HG03039 (cell line): Measurements from ENCODE around the gene SLC48A1.

Experiments
- ATAC-seq: cut with Tn5 transposase; IDR thresholded peaks from one replicate; pipeline ENCODE4 v1.9.1; 2021; ENCODE audit warnings: mild to moderate bottlenecking, moderate library complexity; ENCODE audit not compliant: unreplicated experiment

The SLC48A1 gene

DNA sequence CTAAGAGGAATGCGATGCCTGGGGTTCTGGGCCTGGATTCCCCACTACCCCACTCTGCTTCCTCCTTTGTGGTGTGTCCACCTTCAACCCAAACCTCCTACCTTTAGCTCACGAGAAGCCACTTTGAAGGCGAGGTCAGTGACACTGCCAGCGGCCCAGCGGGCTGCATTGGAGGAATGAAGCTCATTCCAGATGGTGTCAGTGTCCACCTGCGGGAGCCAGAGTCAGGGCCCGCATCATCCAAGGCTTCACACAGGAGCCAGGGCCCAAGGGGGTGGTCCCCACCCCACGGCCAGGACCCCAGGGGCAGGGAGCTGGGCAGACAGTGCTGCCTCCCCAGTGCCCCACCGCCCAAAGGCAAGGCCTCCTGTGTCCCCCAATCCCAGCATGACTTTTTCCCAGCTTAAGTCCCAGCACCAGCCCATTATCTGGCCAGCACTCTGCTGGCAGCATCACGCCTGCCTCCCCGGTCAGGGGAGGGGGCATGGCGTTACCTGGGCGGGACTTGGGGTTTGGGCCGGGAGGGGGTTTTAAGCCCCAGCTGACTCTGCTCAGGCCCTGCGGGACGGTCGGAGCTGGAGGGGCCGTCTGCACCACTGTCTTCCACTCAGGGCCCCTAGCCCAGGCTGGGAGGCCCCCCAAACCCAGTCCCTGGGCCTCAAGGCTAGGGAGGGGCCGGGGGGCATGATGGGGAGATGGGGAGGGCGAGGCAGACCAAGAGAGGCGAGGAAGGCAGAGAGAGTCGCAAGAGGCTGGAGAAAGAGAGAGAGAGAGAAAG lies 16.9 kb downstream of the SLC48A1 start:
- ATAC-seq: no peak

DNA sequence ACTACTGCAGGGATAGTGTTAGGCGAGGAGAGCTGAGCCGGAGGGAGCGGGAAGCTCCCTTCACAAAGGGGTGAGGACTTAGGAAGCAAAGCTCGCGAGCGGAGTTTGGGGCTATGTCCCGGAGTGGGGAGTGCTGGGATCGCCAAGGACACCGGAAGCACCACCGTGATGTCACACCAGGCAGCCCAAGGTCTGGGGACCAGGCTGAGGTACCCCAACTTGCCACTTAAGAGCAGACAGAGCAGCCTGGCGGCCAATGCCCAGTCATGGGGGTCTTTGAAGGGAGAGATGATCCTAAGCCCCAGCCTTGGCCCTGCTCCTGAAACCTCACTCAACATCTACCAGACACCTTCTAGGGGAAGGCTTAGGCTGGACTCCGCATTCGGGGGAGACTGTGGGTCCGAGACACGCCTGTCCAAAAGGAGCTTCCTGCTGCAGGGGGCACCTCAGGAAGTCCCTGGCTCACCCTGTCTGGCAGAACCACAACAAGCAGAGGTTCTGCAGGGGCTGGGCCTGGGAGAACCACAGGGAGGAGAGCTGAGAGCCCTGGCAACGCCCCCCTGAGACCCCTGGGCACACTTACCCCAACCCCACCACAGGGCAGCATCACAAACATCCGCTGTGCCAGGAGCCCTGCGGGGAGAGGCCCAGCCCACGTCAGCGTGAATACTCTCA lies 17.8 kb downstream of the SLC48A1 start:
- no peak for ATAC-seq

DNA sequence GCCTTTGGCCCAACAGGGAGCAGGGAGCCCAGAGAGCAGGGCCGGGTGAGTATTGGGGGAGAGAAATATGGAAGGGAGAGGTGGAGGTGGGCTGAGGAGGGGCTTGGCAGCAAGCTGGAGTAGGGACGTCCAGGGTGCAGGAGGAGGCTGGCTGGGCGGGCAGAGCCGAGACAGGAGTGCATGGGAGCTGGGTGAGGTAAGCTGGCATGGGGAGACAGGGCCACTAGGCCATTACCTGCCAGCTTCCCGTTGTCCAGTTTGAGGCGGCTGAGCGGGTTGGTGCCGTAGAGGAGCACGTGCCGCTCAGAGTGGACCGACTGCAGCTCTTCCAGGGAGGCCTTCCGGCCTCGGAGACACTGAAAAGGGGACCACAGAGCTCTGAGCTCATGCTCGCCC lies 18.3 kb downstream of the SLC48A1 start:
- ATAC-seq: no peak

DNA sequence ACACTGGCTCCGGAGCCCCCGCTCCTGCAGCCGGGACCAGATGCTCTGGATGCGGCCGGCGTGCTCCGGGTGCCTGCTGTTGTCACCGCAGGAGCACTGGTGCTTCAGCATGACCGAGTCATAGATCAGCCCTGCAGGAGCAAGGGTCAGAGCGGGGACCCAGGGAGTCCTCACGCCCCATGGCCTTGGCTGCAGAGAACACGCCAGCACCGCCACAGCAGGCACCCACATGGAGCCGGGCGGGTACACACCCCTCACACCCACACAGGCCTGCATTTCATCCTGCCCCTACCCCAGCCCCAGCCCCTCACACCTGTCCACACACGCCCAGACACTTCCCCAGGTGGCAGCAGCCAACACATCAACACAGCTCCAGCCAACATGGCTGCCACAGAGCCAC lies 18.8 kb downstream of the SLC48A1 start:
- no peak for ATAC-seq

DNA sequence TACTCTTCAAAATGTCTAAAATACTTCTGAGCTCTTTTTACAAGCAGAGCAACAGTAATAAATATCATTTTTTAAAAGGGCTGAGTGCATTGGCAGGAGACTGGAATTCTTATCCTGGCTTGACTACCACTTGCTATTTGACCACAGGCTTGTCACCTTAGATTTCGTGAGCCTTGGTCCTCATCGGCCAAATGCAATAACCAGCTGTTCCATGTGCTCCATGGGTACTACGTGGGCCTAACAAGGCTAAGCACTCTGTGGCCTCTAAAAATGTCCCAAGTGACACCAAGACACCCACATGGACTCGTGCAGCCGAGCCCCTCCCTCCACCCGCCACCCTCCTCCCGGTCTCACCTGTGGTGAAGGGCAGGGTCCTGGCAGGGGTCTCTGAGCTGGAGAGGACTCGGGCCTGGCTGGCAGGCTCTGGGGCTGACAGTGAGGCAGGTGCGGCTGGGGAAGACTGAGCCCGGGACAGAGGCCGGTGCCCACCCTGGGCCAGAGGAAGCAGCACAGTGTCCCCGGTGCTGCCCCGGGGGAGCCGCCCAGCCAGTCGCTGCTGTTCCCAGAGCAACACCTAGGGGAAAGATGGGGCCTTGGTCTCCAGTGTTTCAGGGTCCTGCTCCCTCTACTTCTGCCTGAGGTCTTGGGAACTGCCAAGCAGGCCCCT lies 20.1 kb downstream of the SLC48A1 start:
- ATAC-seq: no peak

DNA sequence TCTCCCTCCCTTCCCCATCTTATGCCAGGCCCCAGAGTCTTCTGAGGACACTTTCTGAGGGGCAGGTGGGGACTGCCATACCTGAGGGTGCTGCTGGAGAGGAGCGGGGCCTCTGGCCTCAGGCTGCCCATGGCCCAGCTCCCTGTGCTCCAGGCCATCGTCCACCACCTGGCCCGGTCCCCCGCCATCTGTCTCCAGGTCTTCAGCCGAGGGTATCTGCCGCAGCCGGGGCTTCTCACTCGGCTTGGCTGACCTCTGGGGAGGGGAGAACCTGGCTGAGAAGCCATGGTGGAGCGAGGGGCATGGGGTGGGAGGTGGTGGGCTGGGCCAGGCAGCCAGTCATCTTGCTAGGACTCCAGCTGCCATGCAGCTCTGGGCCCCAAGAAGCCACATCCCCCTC lies 21.6 kb downstream of the SLC48A1 start:
- ATAC-seq: no peak

DNA sequence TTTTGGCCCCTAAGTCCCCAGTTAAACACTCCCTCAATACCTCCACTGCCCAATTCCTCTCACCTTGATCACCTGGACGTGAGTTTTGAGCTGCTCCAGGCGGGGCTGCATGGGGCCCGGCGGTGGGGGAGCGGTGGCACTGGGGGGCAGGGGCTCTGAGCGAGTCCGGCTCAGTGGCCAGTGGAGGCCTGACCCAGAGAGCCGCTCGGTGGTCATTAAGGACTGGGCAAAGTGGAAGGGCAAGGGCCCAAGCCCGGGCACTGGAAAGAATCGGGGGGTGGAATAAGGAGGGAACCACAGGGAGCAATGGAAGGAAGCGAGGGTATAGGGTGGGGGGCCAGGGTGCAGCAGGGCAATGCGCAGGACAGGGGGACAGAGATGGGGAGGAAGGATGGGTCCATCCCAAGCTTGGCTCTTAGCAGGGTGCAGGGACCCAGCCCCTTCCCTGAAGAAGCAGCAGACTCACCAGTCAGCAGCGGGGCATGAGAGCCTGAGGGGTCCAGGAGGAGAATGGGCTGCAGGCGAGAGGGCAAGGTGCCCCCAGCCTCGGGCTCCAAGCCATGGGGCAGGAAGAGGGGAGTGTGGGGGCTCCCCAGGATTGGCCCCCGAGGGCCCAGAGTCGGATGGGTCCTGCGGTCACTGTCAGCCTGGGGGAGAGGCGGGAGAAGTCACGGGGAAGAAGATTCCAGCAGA lies 22.2 kb downstream of the SLC48A1 start:
- no peak for ATAC-seq

DNA sequence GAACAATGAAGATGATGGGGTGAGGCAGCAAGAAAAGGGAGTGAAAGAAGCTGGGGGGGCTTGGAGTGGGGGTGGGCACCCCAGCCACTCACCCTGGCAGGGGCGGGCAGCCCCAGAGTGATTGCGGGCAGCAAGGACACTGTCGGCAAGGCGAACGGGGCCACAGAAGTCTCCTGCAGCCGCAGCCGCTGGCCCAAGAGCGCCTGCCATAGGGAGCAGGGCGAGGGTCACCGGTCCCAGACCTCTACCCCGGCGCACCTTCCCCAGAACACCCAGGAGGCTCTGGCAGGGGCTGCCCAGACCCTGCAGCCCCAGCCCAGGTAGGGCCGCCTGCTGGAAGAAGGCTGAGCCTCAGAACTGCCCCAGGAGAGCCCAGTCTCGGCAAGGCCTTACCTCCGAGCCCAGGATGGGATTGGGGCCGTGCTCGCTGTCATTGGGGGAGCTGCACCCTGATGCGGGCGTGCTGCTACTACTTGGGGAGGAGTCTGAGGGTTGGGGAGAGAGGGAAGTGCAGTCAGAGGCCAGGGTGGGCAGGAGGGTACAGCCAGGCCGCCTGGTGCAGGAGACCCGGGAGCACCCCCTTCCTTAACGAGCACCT lies 22.9 kb downstream of the SLC48A1 start:
- no peak for ATAC-seq

DNA sequence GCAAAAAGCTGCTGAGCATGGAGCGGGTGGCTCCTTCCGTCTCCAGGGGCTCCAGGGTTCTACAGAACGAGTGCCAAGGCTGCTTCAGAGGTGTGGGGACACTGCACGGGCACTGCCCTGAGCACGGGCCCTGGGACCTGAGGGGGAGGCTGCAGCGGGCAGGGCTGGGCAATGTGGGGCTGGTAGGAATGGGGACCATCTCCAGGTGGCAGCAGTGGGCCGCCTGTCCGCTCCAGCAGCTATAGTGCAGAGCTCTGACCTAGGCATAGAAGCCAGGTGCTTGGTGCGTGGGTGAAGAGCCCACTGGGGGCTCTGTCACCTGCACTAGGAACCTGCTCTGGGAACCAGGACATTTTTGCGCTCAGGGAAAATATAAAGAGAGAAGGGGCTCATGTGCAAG lies 24.4 kb downstream of the SLC48A1 start:
- peak; percentile 53 for ATAC-seq

DNA sequence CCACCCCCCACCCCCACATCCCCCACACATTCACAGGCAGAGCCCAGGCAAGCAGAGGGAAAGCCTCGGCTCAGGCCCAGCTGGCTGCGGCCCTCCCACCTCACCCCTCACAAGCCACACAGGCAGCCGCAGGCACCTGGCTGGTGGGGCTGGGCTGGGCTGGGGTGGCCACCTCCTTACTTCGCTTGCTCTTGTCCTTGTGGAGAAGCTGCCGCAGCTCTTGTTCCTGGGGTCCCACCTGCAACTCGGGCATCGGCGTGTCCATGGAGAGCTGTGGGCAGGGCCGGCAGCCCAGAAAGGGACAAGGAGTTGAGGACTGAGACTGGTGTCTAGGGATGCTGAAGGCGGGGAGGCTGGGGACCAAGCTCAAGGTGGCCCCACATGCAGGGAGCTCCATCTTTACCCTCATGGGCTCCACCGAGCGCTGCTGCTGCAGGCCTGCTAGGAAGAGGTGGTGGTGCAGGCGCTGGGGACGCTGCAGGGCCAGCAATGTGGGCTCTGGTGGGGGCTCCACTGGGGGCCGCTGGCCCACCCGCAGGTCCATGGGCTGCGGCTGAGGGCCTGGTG lies 25.4 kb downstream of the SLC48A1 start:
- no peak for ATAC-seq

DNA sequence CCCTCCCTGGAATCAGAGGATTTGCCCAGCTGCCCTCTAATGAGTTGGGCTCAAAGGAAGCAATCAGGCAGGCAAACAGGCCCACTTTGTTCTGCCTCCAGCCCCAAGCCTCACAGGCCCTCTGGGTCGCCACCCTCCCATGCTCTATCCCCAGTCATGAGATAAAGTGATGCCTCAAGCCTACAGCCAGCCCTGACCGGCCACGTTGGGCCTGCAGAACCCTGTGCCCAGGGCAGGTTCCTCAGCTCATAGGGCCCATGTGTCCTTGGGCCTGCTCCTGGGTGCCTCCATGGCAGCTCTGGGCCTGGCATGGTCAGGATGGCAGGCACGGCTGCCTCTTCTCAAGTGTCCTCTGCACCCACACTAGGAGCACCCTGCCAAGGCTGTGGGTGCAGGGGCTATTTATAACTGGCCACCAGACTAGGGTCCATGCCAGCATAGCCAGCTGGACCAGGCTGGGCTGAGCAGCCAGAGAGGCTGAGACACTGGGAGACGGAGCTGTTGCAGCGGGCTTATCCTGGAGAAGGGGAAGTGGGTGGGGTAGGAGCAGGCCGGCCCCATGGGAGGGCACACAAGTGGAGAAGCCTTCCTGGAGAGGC lies 26.4 kb downstream of the SLC48A1 start:
- no peak for ATAC-seq

DNA sequence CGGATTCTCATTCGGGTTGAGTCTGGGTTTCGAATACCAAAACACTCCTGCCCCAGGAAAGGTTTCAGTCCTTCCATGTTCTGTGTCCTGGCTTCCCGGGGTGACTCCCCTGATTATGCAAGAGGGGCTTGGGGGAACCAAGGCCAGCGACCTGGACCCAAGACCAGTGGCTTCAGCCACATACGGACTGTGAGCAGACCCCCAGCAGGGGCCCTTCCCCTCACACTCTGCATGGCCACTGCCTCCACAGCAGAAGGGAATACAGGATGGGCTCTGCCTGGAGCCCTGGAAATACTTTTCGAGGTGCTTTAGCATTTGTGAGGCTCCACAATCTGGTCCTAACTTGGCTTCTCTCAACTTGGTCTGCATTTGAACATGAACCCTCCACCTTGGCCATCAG lies 27.5 kb downstream of the SLC48A1 start:
- ATAC-seq: no peak

DNA sequence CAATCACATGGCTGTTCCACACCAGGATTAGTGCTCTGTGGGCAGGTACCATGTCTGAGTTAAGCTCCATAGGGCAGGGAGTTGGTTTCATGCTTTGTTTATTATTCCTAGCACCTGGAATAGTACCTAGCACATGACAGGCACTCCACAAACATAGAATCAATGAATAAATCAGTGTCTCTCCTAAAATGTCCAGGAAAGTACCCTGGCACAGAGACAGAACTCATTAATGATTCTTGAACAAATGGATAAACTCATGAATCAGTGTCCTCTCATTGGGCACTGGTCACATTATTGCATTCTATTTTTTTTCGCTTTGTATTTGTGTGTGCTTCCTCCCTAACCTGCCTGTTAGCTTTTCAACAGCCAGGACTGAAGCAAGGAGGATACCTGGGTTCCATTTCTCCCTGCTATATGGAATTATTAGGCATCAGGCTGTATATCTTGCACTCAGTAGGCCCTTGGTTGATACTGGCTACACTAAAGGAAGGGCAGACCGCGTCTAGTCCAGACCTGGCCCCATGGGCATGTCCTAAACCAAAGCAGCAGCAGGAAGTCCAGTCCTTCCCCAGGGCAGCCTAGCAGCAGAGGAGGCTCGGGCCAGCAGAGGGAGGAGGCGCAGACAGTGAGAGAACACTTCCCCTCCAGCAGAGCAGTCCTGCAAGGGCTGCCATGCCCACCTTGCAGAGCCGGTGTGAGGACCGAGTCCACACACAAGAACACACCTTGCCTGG lies 28.3 kb downstream of the SLC48A1 start:
- ATAC-seq: no peak

DNA sequence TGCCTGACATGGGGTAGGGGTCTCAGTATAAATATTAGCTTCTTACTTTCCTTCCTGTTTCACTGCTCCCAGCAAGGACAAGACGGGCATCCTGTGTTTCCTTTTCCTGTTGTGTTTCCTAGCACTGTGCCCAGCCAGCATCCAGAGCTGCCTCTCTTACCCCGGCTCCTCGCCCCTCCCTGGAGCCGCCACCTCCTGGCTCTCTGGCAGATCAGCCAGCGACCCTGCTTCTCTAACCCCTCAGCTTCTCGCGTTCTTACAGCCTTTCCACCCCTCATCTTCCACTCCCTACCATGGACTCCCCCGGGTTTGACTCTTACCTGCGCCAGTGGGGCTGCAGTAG lies 28.8 kb downstream of the SLC48A1 start:
- no peak for ATAC-seq

DNA sequence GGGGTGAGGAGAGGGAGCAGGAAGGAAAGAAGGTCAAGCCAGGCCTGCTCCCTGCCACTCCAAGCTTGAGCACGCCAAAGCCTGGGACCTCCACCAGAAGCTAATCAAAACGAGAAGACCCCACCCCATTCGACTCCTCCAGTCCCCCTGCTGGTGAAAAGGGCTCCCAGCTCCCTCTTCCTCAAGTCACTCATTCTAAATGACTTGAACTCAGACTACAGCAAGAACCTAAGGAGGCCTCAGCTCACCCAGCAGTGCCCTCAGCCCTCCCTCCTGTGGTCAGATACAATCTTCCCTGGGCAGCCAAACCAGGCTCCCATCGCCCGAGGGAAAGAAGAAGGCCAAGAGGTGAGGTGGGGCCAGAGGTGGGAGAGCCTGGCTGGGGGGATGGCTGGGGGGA lies 29.3 kb downstream of the SLC48A1 start:
- ATAC-seq: no peak

DNA sequence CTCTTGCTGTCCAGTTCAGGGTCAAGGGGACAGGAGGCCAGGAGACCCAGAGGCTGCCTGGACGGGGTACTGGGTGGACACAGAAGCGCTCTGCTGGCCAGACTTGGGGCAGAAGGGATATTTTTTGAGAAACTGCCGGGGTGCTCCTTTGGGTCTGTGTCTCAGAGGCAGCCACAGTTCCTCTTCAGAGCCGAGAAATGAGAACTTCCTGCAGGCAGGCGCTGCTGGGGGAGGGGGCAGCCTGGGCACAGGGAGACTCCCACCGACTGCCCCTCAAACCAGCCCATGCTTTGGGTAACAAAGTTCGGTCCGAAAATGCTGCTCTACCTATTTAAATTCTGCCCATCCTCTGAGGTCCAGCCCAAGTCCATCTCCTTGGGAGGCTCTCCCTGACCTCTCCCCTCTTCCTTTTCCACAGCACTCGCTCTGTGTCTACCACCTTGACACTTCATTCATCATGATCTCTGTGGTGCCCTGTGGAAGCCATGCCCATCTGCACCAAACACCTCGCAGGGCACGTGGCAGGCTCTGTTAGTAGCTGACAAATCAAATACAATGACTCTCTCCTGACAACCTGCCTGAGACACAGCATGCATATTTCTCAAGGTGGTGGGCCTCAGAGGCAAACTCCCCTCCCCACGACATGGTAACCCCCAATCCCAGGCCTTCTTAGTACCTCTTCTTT lies 30.3 kb downstream of the SLC48A1 start:
- ATAC-seq: no peak

DNA sequence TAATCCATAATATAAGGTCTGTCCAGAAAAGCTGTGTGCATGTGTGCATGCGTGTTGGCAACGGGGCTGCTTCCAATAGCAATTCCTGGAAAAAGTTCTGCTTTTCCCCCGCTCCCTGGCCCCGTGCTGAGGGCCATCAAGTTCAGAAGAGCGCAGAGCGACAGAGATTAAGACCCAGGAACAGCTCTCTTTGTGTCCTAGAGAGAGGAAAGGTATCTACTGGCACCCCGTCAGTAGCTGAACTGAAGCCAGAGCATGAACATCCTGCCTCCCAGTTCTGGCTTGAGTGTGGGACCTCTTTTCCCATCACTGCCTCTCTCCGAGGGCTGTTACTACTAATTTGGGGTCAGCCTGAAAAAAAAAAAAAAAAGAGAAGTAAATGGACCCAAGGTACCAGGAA lies 31.1 kb downstream of the SLC48A1 start:
- ATAC-seq: no peak

DNA sequence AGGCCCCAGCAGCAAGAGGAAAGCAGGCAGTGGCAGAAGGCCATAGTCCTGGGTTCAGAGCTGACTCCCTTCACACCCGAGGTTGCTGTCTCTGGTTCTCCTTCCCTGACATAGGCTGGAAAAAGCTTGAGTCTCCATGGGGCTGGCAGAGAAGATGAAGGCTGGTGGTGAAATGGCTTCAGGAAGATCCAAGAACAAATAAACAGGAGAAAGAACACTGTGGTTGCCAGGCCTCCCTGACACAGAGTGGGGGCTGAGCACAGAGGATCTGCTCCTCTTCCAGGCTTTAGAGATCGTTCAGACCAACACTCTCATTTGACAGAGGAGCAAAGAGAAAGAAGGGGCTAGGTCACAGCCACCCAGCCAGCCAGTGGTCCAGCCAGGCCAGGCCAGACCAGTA lies 32.4 kb downstream of the SLC48A1 start:
- ATAC-seq: no peak

DNA sequence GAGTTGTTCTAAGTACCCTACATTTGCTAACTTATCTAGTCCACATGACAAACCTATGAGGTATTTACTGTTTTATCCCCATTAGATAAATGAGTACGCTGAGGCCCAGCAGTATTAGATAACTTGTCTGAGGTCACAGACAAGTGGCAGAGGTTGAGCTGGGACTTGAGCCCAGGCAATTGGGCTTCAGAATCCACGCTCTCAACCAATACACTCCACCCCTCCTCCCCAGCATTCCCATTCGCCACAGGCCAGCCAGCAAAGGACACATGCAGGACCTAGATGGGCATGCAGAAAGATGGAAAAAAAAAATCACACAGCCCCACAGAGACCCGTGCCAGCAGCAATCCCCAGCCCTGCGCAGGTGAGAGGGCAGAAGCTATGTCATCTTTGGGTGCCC lies 34.3 kb downstream of the SLC48A1 start:
- no peak for ATAC-seq
